ENCODE results near the gene NUTM2E.
"Not testable (repeated sequence)": the region's sequence is repeated elsewhere in the genome, so short reads cannot be mapped to it uniquely, and the experiment has no call there.

The NUTM2E gene

GRCh38 chr10:79826496-79827215 lies at the start of gene NUTM2E:
Gene NUTM2E (plus strand): TSS chr10:79826739. CDS start chr10:79841741, 15,002 bp downstream.
- H3K36me3 Mint-ChIP-seq (ENCODE audit: low read depth), result not testable (repeated sequence)
- H3K27ac Mint-ChIP-seq, result peak within 1 kb of the TSS; percentile 92

GRCh38 chr10:79777997-79778396 lies 48.5 kb upstream of the NUTM2E start:
- not testable (repeated sequence) for H3K27me3 Mint-ChIP-seq (ENCODE audit: low read depth, poor library complexity); H3K36me3 Mint-ChIP-seq (ENCODE audit: low read depth); H3K4me3 Mint-ChIP-seq; H3K9me3 Mint-ChIP-seq; H3K4me1 Mint-ChIP-seq; DNase-seq; H3K27ac Mint-ChIP-seq

More at GRCh38 chr10:79826496-79827215, at the start of gene NUTM2E:
- peak; percentile 72 for DNase-seq
- Mint-ChIP-seq H3K4me3 (peak within 1 kb of the TSS; percentile 91), H3K4me1 (peaks cover 22% of the 10 kb centered on the region)
- not testable (repeated sequence) for H3K9me3 Mint-ChIP-seq; H3K27me3 Mint-ChIP-seq (ENCODE audit: low read depth, poor library complexity)

GRCh38 chr10:79779310-79779938 lies 47.1 kb upstream of the NUTM2E start:
- peak; percentile 49 for TF ChIP-seq CTCF (IDR thresholded peaks at IDR 0.05)
- not testable (repeated sequence) for H3K4me1 Mint-ChIP-seq; H3K27me3 Mint-ChIP-seq (ENCODE audit: low read depth, poor library complexity); H3K36me3 Mint-ChIP-seq (ENCODE audit: low read depth); H3K4me3 Mint-ChIP-seq; H3K9me3 Mint-ChIP-seq; H3K27ac Mint-ChIP-seq
- peak; percentile 76 for DNase-seq

GRCh38 chr10:79779992-79780391 lies 46.5 kb upstream of the NUTM2E start:
- DNase-seq; H3K4me3 Mint-ChIP-seq; H3K4me1 Mint-ChIP-seq; H3K27ac Mint-ChIP-seq; H3K9me3 Mint-ChIP-seq; H3K36me3 Mint-ChIP-seq (ENCODE audit: low read depth); H3K27me3 Mint-ChIP-seq (ENCODE audit: low read depth, poor library complexity): not testable (repeated sequence)

- H3K27ac Mint-ChIP-seq; H3K4me1 Mint-ChIP-seq; H3K36me3 Mint-ChIP-seq (ENCODE audit: low read depth); H3K27me3 Mint-ChIP-seq (ENCODE audit: low read depth, poor library complexity); DNase-seq; H3K9me3 Mint-ChIP-seq; H3K4me3 Mint-ChIP-seq: not testable (repeated sequence)
These were observed 45.0 kb upstream of the NUTM2E start for GRCh38 chr10:79781584-79781983.

- H3K4me3 Mint-ChIP-seq; H3K27ac Mint-ChIP-seq; H3K36me3 Mint-ChIP-seq (ENCODE audit: low read depth); H3K27me3 Mint-ChIP-seq (ENCODE audit: low read depth, poor library complexity); DNase-seq; H3K9me3 Mint-ChIP-seq; H3K4me1 Mint-ChIP-seq: not testable (repeated sequence)
These were observed 39.0 kb upstream of the NUTM2E start for GRCh38 chr10:79787455-79787952.

- H3K9me3 Mint-ChIP-seq; H3K27ac Mint-ChIP-seq; H3K4me1 Mint-ChIP-seq; H3K27me3 Mint-ChIP-seq (ENCODE audit: low read depth, poor library complexity); DNase-seq; H3K36me3 Mint-ChIP-seq (ENCODE audit: low read depth); H3K4me3 Mint-ChIP-seq: not testable (repeated sequence)
These were observed 37.2 kb upstream of the NUTM2E start for GRCh38 chr10:79789351-79789750.

GRCh38 chr10:79791906-79792517 lies 34.5 kb upstream of the NUTM2E start:
- not testable (repeated sequence) for H3K4me1 Mint-ChIP-seq; H3K27me3 Mint-ChIP-seq (ENCODE audit: low read depth, poor library complexity); H3K9me3 Mint-ChIP-seq; H3K27ac Mint-ChIP-seq; H3K4me3 Mint-ChIP-seq; H3K36me3 Mint-ChIP-seq (ENCODE audit: low read depth); DNase-seq

- H3K9me3 Mint-ChIP-seq; H3K27me3 Mint-ChIP-seq (ENCODE audit: low read depth, poor library complexity); H3K4me1 Mint-ChIP-seq; H3K36me3 Mint-ChIP-seq (ENCODE audit: low read depth); DNase-seq; H3K27ac Mint-ChIP-seq; H3K4me3 Mint-ChIP-seq: not testable (repeated sequence)
These were observed 27.2 kb upstream of the NUTM2E start for GRCh38 chr10:79799337-79799736.

- not testable (repeated sequence) for H3K36me3 Mint-ChIP-seq (ENCODE audit: low read depth); H3K27me3 Mint-ChIP-seq (ENCODE audit: low read depth, poor library complexity); H3K4me1 Mint-ChIP-seq; H3K27ac Mint-ChIP-seq; H3K9me3 Mint-ChIP-seq; DNase-seq; H3K4me3 Mint-ChIP-seq
These were observed 20.7 kb upstream of the NUTM2E start for GRCh38 chr10:79805857-79806256.

- H3K27ac Mint-ChIP-seq; H3K27me3 Mint-ChIP-seq (ENCODE audit: low read depth, poor library complexity); H3K4me3 Mint-ChIP-seq; H3K4me1 Mint-ChIP-seq; DNase-seq; H3K9me3 Mint-ChIP-seq; H3K36me3 Mint-ChIP-seq (ENCODE audit: low read depth): not testable (repeated sequence)
These were observed 14.6 kb upstream of the NUTM2E start for GRCh38 chr10:79811895-79812294.

- not testable (repeated sequence) for H3K4me1 Mint-ChIP-seq, H3K4me3 Mint-ChIP-seq, H3K27ac Mint-ChIP-seq
These were observed 10.2 kb upstream of the NUTM2E start for GRCh38 chr10:79816290-79816689.

GRCh38 chr10:79823387-79823786 lies 3.2 kb upstream of the NUTM2E start:
- not testable (repeated sequence) for H3K36me3 Mint-ChIP-seq (ENCODE audit: low read depth); H3K4me1 Mint-ChIP-seq; H3K4me3 Mint-ChIP-seq; H3K9me3 Mint-ChIP-seq; H3K27me3 Mint-ChIP-seq (ENCODE audit: low read depth, poor library complexity); H3K27ac Mint-ChIP-seq; DNase-seq

More at GRCh38 chr10:79816290-79816689, 10.2 kb upstream of the NUTM2E start:
- not testable (repeated sequence) for H3K36me3 Mint-ChIP-seq (ENCODE audit: low read depth); DNase-seq; H3K27me3 Mint-ChIP-seq (ENCODE audit: low read depth, poor library complexity); H3K9me3 Mint-ChIP-seq
